ENCODE data around the gene SAXO2.
A peak's percentile ranks its signal among the peaks of the same experiment; 100 is the strongest.
"Not testable (repeated sequence)": the region's sequence is repeated elsewhere in the genome, so short reads cannot be mapped to it uniquely, and the experiment has no call there.

The SAXO2 gene

GRCh38 chr15:82262422-82263026, at the start of gene SAXO2, which contains the start of gene EFL1:
Gene SAXO2 (plus strand): TSS chr15:82262818. CDS start chr15:82262880, 62 bp downstream.
Gene EFL1 (minus strand): TSS chr15:82262734. CDS start chr15:82261778, 956 bp downstream.
- DNase-seq = peak; percentile 57 to 65

DNA sequence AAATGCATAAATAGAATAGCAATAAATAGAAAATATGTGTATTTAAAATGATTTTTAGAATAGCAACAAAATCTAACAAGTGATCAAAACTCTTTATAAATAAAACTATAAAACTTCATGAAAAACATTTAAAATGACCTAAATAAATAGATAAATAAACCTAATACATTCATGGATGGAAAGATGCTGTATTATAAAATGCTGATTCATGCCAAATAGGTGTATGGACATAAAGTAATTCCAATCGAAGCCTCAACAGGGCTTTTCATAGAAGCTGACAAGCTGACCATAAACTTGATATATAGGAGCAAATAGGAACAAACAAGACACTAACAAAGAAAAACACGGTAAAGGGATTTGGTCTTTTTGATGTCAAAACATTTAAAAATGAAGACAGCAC, 46.5 kb upstream of the SAXO2 start:
- DNase-seq = peak in 1 of 2 experiments; percentile 26

- not testable (repeated sequence) for DNase-seq
Observed at GRCh38 chr15:82221535-82221934, 41.1 kb upstream of the SAXO2 start.

DNA sequence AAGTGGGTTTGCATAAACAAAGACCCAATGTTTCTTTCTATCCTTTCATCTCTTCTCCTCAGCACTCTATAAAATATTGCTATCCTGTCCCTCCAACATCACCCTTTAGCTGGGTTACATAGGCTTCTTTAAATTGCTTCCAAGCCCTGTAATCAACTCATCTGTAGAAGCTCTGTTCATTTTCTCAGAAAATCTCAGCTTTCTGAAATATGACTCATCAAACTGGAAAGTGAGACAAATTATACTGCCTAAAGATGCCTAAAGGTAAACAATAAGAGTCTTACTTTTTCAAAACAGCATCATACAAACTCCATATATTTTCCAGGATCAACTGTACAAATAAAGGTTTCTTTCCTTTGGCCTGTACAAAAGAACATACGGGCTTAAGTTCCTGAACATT, 33.9 kb upstream of the SAXO2 start:
- no peak for DNase-seq

GRCh38 chr15:82231233-82231632, 31.4 kb upstream of the SAXO2 start:
- DNase-seq = no peak

GRCh38 chr15:82231842-82232241, 30.8 kb upstream of the SAXO2 start:
- DNase-seq = no peak

DNA sequence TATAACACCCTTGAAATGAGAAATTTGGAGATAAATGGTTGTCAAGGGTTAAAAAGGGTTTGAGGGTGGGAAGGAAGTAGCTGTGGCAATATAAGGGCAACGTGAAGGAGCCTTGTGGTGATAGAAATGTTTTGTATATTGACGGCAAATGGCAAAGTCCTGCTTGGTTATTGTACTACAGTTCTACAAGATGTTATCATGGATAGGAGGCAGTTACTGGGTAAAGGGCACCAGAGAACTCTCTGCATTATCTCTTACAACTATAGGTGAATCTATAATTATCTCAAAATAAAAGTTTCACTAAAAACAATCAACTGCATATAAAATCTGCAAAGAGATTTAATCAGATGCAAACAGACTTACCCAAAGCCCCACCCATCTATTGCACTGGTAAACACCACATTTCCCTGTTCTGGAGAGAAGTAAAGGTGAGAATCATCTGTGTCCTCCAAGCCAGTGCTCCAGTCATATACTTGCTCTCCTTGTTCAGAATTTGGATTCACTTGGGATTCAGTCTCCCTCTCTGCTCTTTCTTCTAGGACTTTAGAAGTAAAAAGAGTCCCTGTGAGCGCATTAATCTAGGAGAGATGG, 24.6 kb upstream of the SAXO2 start:
- not testable (repeated sequence) for DNase-seq

- DNase-seq = no peak
Observed at GRCh38 chr15:82239685-82240391, 22.8 kb upstream of the SAXO2 start.

DNA sequence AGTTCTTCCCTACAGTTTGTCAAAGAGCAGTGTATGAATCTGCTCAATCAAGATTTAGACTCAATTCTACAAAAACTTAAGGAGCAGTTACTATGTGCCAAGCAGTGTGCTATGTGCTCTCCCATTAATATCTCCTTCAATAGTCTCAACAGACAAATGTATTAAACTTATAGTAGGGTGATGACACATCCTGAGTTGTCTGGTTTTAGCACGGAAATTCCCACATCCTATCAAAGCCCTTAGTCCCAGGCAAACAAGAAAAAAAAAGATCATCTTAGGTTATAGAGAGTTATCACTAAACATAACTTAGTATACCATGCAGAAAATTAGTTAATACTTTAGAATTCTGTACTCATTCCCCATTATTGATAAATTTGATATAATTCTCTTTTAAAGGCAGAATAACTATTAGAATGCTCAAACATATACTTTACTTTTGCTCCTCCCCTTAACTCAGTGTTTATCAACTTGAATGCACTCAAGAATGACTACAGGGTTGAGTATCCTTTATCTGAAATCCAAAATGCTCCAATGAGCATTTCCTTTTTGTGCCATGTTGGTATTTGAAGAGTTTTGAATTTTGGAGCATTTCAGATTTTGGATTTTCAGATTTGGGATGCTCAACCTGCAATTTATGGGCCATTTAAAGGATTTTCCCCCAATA, 20.6 kb upstream of the SAXO2 start:
- DNase-seq = not testable (repeated sequence)

DNA sequence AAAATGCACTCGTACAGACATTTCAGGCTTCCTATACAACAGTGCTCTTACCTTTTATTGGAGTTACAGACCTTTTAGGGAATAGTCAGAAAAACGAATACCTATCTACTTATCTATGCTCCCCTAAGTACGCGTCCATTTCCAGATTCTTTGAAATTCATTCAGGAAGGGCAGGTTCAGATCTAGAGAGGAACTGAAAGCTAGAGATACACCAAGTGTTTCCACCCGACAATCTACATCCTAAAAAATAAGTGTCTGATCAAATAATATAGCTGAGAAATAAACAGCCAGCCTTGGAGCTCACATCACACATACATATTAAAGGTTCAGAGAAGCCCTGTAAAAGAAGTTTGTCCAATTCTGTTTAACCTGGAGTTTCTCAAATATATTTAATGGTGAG, 19.0 kb upstream of the SAXO2 start:
- not testable (repeated sequence) for DNase-seq

- DNase-seq = not testable (repeated sequence)
Observed at GRCh38 chr15:82245956-82246355, 16.7 kb upstream of the SAXO2 start.

DNA sequence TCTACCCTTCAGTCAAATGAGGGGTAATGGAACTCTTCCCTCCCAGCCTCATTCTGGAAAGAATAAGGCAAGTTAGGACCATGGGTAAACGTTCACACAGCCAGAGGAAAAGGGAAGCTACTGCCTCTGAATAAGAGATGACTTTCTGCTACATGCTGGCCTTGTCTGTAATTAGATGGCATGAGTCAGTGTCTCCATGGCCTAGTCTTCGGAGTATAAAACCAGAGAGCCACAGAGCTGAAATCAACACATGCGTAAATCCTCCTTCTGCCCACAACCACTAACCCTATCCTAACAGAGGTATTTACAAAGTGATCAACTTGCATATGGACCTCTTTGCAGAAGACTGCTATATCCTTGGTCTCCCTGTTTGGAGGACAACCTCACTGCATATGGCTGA, 14.4 kb upstream of the SAXO2 start:
- DNase-seq = not testable (repeated sequence)

DNA sequence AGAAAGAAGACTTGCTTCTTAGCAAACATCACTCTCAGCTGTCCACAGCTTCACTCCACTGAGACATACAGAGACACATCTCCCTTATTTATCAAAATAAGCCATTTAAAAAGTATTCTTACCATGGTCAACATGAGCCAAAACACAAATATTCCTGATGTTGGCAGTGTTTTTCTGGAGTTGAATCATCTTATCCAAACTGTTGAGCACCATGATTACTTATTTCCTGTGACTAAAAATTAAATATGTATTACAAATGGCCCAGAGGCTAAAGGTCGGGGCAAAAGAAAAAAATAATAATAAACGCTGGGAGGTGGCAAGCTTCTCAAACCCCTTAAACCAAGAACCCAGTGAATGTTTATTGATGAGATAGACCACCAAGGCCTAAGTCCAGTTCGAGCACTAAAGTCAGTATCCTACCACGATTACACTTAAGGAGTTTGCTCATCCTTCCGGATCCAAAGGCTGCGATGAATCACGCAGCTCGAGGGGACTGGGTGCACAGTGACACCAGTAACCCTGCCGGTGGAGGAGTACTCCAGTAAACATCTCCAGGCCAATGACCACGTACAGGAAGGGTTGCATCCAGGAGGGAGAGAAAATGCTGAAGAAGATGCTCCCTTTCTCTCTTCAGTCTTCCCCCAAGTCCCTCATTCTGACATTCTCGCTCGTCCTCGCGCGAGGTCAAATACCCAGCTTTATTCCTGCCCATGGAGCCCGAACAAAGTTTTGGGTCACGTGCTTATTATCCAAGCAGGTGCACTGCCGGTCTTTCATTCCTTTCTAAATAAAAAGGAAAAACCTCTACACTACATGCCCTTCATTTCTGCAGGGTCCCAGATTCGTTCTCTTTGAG, 824 bp upstream of the SAXO2 start:
- DNase-seq = not testable (repeated sequence)

DNA sequence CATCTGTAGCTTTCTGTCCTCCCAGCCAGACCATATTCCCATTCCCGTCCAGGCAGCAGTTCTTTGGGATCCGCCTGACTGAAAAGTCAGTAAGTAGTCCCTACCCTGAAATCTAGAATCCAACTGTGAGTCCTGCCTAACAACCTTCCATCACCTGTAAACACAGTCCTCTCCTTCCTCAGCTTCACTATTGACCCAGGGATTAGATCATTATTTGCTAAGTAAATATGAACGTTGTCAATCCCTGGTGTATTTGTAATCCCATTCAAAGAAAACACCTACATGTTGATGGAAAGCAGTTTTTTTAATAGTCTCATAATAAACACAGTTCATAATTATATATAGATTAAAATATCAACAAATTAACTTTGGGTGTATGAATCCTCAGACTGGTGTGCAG, 732 bp downstream of the SAXO2 start:
- peak; percentile 20 to 34 for DNase-seq

DNA sequence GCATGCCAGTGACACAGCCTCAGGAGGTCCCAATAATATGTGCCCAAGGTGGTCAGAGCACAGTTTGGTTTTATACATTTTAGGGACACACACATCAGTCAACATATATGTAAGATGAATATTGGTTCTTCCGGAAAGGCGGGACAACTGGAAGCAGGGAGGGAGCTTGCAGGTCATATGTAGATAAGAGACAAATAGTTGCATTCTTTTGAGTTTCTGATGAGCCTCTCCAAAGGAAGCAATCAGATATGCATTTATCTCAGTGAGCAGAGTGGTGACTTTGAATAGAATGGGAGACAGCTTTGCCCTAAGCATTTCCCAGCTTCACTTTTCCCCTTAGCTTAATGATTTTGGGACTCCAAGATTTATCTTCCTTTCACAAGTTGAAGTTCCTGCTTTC, 4.5 kb downstream of the SAXO2 start:
- DNase-seq = not testable (repeated sequence)

DNA sequence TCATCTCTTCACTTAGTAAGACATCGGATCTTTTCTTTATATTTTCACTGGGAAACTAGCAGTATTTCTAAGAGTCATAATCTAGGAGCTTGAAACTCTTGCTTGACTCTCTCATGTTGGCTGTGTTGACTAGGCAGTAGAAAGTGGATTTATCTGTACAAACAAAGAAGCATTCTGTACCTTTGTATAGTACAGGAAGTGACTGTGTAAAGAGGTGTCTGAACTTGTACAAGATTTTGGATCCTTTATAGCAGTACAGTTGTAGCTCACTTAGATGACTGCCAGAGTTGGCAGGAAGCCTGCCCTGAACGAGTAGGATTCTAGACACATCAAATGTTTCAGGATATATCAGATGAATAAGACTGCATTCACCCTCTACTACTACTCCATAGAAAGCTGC, 5.8 kb downstream of the SAXO2 start:
- not testable (repeated sequence) for DNase-seq

GRCh38 chr15:82272154-82272553, 9.5 kb downstream of the SAXO2 start:
- no peak for DNase-seq

DNA sequence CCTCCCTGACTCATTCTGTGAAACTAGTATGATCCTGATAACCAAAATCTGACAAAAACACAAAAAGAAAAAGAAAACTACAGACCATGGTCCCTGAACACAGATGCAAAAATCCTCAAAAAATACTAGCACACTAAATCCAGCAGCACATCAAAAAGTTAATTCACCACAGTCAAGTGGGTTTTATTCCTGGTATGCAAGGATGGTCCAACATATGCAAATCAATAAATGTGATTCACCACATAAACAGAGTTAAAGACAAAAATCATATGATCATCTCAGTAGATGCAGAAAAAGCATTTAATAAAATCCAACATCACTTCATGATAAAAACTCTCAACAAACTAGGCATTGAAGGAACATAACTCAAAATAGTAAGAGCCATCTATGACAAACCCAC, 12.8 kb downstream of the SAXO2 start:
- no peak for DNase-seq

- not testable (repeated sequence) for DNase-seq
Observed at GRCh38 chr15:82281276-82281675, 18.7 kb downstream of the SAXO2 start.

GRCh38 chr15:82282386-82282785, 19.8 kb downstream of the SAXO2 start:
- not testable (repeated sequence) for DNase-seq

- not testable (repeated sequence) for DNase-seq
Observed at GRCh38 chr15:82284381-82284780, 21.8 kb downstream of the SAXO2 start.

GRCh38 chr15:82286475-82286874, 23.9 kb downstream of the SAXO2 start:
- DNase-seq = not testable (repeated sequence)
